Skin of body (tissue), 2 donors: ENCODE data around the gene RGS6. TPM values are rescaled to one million over a fixed set of nuclear protein-coding genes. Genes with fewer than 3 reads are reported as not detected.

Source experiments
- DNase-seq: peaks from one replicate; lab custom pipeline; 2025; lab: John Stamatoyannopoulos, UW
- total RNA-seq: library from RNA; depleted of rRNA; stranded (reverse); fragments of >200 nt; gene quantifications from one replicate; pipeline ENCODE4 v1.2.3, GENCODE V29; 2014

The RGS6 gene
- total RNA-seq, 1 donor from 2014 or later: 3.9 TPM

GRCh38 chr14:72305561-72305960, 373.3 kb downstream of the RGS6 start:
- no peak for DNase-seq

GRCh38 chr14:72308967-72309485, 376.8 kb downstream of the RGS6 start:
- DNase-seq: no peak

GRCh38 chr14:72311116-72311515, 378.9 kb downstream of the RGS6 start:
- no peak for DNase-seq

- no peak for DNase-seq
Measured at GRCh38 chr14:72311516-72311915, 379.3 kb downstream of the RGS6 start.

- no peak for DNase-seq
Measured at GRCh38 chr14:72314808-72315435, 382.7 kb downstream of the RGS6 start.

GRCh38 chr14:72315714-72316113, 383.5 kb downstream of the RGS6 start:
- DNase-seq: no peak

GRCh38 chr14:72318648-72319047, 386.4 kb downstream of the RGS6 start:
- no peak for DNase-seq

- no peak for DNase-seq
Measured at GRCh38 chr14:72332046-72332445, 399.8 kb downstream of the RGS6 start.

GRCh38 chr14:72332871-72333270, 400.6 kb downstream of the RGS6 start:
- DNase-seq: no peak

GRCh38 chr14:72333357-72333756, 401.1 kb downstream of the RGS6 start:
- no peak for DNase-seq

GRCh38 chr14:72336311-72336980, 404.2 kb downstream of the RGS6 start:
- no peak for DNase-seq

- no peak for DNase-seq
Measured at GRCh38 chr14:72341237-72341636, 409.0 kb downstream of the RGS6 start.

- no peak for DNase-seq
Measured at GRCh38 chr14:72341686-72342085, 409.5 kb downstream of the RGS6 start.

GRCh38 chr14:72347118-72347517, 414.9 kb downstream of the RGS6 start:
- DNase-seq: no peak

GRCh38 chr14:72350215-72350614, 418.0 kb downstream of the RGS6 start:
- DNase-seq: no peak

GRCh38 chr14:72352012-72352411, 419.8 kb downstream of the RGS6 start:
- no peak for DNase-seq

GRCh38 chr14:72366619-72367018, 434.4 kb downstream of the RGS6 start:
- no peak for DNase-seq

GRCh38 chr14:72369106-72369505, 436.9 kb downstream of the RGS6 start:
- no peak for DNase-seq

GRCh38 chr14:72377016-72377415, 444.8 kb downstream of the RGS6 start:
- no peak for DNase-seq

- DNase-seq: no peak
Measured at GRCh38 chr14:72380456-72380855, 448.2 kb downstream of the RGS6 start.

GRCh38 chr14:72383865-72384264, 451.6 kb downstream of the RGS6 start:
- no peak for DNase-seq

- DNase-seq: no peak
Measured at GRCh38 chr14:72387726-72388125, 455.5 kb downstream of the RGS6 start.

GRCh38 chr14:72389200-72389599, 457.0 kb downstream of the RGS6 start:
- no peak for DNase-seq
